ENCODE data around the gene MTSS2.

The MTSS2 gene

DNA sequence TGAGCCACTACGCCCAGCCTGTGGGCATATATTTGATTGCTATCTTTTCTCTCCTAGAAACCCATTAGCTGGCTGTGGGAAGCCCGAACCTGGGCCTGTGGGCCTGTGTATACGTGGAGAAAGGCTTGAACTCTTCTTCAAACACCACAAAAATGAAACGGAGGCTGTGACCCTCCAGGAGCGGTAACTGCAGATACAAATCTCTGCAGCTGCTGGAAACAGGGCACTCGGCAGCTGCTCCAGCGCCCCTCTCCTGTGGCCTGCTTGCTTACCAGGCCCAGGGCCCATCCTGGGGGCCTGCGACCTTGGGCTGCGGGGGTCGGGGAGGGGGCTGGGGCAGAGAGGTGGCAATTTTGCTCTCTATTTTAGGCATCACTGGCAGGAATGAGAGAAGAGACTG is 28.0 kb upstream of the MTSS2 start:
- DNase-seq: no peak

DNA sequence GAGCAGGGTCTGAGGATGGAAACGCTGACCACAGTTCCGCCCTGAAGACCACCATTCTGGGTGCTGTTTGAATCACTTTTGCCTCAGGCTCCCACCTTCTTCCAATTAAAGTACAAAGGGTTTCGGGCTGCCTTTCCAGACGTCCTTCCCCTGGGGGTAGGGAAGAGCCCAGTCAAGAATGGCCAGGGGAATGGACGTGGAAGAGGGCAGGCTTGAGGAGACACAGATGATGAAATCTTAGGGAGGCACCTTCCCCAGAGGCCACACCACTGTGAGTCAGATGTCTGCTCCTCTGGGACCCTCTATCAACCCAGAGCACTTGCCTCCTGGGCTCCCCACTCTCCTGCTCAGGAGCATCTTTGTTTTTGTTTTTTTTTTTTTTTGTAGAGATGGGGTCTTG is 27.5 kb upstream of the MTSS2 start:
- DNase-seq: no peak

DNA sequence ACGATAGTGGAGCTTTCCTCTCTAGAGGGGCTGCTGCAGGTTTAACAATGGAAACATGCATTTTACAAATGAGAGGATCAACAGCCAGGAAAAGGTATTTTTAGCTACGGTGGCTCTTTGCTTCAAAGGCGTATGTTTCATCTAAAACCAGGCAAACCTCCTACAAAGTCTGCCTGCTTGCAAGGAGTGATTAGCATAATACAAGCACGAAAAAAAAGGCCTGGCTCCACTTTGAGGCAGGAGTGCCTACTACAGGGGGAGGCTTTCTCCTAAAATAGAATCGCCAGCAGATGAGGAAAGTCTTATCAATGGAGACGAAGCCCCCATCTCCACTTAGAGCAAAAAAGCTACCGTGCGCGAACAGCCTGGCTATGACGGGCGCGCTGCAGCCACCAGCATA is 27.1 kb upstream of the MTSS2 start:
- DNase-seq: no peak

DNA sequence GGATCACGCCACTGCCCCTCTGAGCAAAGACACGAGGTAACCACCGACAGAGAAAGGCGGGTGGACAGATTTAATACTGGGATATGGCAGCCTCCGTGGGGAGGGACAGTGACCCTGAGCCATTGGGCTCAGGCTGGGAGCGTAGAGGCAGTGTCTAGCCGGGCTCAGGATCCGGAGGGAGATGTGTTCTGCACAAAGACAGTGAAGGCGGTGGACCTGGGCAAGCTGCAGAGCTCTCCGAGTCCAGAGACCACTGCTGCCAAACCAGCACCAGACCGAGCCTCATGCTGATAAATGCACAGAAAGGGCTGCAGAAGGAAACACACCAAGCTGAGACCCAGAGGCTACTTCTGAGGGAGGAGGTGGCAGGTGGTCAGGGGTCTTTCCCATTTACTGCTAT is 26.5 kb upstream of the MTSS2 start:
- no peak for DNase-seq

DNA sequence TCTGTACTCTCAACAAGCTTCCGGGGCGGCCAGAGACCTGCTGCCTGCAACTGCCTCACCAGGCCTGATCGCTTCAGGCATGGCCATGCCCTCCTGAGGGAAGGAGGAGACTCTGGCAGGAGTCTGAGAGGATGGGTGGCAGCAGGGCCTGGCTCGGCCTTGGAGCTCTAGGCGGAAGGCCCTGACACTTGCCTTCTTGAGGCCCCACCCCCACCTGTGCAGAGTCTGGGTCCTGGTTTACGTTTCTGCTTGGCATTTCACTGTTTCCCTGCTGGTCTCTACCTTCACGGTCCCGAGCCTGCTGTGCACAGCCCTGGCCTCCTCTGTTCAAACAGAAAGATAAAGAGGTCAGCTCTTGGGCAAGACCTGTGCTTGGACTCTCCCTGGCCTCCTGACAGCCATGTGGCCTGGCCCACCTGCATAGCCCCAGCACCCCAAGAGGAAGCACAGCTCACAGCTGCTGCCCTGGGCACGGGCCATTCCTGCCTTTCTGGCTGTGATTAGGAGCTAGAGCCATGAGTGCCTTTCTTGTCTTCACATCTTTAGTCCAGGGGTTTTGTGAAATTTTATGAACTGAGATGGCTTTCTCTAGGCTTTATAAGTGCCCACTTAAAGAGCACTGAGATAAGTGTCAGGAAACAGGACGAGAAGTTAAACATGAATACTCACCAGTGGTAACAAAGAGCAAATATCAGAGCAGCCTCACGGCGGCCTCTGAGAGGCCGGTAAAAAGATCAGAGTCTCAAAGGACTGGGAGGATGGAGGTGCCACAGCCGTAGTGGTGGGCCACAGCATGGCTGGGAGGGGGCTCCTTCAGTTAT is 25.6 kb upstream of the MTSS2 start:
- DNase-seq: no peak

DNA sequence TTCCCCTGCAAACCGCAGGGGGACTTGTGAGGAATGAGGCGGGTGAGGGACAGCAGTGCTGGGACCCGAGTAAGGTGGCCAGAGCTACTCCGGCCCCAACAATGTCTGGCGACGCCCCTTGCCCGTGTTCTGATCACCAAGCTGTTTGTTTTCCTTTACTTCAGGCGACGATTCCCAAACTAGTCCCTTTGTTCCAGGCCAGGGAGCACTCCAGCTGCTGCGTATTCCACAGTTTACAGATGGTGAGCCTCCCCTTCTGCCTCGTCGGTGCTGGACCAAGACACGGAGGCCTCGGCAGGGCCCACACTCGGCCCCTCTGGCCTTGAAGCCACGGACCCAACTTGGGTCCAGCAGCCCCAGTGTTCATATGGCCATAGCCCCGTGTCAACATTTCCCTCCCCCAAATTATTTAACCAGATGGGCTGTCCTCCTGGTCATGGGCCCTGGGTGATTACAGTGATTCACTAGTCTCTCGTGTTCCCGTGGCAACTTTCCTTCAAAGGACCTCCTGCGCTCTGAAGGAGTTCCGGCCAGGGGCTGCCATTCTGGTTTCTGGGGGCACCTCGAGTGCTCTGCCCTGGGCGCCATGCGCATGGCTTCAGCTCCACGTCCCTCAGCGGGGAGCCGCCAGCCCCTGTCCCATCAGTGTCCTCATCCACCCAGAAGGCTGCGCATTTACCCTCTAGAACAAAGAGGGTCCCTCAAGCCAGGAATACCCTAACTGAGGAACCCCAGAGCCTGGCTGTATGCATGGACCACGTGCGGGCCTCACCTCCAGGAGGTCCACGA is 24.8 kb upstream of the MTSS2 start:
- no peak for DNase-seq

DNA sequence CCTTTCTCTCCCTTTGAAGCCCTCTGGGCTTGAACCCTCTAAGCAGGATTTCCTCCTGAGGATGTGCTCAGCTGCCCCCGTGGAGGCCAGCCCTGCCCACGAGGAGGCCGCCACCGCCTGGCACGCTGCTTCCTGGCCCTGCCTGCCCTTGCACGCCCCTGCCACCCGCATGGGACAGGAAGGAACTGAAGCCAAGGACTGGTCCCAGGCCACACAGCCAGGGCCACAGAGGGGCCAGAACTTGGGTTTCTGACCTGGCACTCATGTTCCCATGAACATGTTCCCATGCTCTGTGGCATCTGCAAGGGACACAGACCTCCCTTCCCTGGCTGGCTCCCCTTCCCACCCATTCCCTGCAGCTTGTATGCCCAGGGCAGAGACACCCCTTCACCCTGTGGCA is 24.1 kb upstream of the MTSS2 start:
- no peak for DNase-seq

DNA sequence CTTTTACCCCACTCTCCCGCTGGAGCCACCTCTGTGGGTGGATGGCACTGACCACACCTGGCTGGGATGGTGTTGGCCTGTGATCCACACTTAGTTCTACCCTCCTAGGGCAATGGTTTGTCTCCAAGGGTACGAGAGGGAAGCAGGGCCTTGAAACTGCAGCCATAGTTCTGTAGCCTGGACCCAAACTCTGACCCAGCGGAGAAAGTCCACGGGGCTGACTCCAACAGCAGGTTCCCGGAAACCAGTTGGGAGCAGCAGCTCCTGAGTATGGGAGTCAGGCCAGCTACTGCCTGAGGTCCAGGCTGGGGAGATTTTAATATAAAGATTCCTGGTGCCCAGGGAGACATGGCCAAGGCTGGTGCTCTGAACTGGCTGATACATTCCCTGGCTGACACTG is 23.6 kb upstream of the MTSS2 start:
- DNase-seq: no peak

DNA sequence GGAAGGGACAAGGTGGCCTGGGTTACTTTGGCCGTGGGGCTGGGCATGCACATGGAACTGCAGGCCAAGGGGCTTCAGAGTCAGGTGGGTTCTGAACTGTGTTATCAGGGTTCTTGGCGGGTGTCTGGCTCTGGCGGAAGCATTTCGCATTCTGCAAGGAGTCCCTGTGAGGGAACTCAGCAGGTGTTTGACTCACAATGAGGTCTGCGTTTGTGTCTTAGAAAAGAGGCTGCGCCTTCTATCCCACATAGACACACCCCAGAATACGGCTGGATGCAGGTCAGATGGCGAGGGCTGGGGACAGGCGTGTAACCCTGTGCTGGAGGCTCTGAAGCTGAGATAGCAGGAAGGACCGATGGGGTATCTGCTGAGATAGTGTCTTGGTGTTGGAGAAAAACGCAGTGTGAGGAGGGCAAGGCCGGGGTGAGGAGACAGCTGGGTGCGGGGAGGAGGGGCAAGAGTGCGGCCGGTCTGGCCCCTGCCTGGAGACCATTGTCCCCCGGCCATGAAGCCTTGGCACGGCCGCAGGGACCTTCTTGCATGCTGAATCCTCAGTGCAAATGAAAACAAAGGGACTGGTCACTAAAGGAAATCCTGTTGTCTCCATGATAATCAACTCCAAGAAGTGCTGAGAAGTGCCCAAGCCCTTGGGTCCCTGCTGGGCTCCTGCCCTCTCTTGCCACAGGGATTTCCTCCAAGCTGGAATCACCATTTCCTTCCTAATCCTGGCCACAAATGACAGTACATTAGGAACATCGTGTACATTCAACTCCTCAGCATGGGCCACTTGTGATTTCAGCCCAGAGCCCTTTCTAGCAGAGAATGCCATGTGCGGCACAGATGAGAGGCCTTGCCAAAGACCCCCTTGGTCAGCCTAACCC is 22.8 kb upstream of the MTSS2 start:
- DNase-seq: no peak

DNA sequence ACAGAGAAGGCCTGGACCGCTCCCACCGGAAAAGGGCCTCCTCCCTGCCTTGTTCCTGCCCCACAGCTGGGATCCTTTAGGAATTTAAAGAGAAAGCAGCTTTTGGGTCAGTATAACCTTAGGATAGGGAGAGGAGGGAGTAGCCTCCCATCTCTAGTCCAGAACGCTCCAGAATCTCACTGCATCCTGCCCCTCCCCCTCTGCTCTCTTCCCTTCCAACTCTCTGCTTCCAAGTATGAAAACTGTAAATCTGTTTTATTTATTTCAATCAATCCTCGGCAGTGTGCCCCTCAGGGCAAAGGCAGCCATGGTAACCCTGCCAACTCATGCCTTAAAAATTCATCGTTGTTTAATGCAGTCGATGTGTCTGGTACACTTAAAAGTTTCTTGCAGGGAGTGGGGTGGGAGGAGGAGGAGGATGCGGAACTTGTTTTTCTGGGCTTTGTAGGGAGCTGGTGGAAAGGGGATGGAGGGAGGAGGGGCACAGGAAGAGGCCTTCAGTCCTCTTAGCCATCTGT is 21.2 kb upstream of the MTSS2 start:
- DNase-seq: no peak

DNA sequence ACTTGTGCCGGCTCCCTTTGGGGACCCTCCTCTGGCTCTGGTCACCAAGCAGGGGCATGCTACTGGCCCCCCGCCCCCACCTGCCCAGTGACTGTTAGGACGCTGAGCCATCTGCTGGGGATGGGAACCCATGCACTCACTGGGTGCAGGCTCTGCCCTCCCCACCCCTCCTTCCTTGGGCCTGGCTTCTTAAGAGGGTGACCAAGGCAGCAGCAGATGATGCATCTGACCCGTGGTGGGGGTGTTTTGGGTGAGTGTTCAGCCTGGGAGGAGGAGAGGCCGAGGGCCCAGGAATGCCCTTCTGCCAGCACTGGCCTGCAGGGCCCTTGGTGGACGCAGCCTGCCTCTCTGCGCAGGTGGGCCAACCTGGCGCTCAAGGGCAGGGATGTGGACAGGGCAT is 19.2 kb upstream of the MTSS2 start:
- DNase-seq: no peak

DNA sequence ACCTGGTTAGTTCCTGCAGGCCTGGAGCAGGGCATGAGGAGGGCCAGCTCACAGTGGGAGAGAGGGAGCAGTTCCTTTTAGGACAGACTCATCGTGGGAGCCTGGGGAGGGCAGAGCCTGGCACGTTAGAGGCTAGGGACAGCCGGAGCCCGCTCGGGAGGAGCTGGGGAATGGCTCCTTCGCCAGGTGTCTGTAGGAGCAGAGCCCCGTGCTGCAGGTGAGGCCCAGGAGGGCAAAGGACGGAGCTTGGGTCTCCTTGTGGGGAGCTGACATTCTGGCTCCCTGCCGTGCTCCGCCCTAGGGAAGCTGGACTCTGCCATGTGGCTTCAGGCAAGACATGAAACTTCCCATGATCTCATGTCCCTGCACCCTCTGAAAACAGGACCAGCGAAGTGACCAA is 18.7 kb upstream of the MTSS2 start:
- DNase-seq: no peak

DNA sequence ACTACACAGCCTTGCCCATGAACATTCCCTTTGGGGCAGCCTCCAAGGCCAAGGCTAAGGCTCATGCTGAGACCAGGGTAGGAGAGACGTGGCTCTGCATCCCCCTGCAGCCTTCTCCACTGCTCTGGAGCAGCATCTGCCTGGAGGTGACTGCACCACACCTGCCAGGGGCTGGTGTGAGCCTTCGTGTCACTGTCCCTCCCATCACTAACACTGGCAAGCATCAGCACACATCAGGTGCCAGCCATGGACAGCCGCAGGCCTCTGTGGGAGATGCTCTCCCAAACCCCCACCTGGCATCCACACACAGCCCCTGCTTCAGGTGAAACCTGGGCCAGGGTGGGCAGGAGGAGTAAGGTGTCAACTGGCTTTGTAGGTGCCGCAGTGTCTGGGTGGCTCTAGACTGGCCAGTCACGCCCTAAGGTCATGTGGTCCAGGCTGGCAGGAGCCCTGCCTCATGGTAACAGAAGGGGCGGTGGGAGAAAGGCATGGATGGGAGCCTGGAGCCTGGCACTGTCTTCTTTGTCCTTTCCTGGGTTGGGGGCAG is 18.1 kb upstream of the MTSS2 start:
- no peak for DNase-seq

DNA sequence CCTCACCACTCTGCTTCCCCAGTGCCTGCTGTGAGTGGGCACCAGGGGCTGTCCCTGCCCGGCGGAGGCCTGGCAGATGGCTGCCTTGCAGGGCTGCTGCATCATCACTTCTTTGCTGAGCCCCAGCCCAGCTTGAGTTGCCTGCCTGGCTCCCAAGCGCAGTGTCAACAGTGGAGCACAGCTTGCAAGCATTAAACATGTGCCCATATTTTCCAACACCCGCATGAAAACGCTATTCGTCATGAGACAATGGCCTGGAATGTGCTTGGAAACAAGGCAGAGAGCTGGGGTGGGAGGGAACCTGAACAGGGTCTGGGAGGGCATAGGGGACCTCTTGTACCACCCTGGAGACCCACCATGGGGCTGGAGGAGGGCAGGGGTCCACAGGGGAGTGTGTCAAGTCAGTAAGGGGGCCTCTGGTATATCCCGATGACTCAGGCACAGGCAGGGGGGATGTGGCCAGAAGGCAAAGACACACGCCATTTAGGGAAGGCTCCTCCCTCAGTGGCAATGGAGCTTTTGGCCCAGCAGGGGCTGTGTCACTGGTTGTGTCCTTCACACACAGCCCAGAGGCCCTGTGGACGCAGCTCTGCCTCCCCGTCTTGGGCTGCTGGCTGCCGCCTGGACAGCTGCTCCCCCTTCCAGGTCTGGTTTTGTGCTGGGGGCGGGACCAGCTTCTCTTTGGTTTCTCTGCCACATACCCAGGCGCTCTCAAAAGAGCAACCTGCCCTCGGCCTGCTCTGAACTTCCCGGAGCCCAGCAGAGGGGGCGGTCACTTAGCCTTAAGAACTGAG is 17.4 kb upstream of the MTSS2 start:
- DNase-seq: peak; percentile 10 to 31

DNA sequence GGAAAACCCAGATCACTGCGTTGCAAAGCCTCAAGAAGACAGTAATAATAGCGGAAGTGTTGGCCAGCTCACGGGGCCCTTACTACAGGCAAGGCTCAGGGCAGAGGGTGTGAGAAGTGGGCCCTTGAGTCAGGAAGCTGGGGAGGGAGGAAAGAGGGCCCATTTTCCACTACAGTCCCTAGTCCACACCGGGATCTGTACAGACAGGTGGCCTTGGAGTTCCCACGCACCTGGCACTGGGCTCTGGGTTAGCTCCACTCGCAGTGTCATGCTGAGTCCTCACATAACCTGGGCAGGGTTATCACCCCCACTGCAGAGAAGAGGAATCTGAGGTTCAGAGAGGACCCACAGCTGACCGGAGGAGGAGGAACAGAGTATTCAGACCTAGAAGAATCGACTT is 16.8 kb upstream of the MTSS2 start:
- no peak for DNase-seq

DNA sequence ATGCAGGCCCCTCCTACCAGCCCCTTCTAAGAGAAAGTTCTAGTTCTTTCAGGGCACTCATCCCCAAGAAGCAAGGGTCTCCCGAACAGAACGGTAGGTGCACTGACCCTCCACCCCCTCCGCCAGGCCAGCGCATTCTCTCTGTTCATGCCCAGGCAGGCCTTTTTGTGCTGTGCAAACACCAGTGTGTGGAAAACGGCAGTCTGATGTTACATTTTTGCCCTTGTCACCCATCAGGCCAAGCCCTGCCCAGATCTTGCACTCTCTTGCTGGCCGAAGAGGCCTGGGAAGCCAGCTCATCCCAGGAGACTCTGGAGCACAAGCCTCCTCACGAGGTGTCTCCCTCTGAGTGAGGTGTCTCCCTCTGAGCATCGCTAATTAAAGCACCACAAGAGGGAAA is 16.1 kb upstream of the MTSS2 start:
- no peak for DNase-seq

DNA sequence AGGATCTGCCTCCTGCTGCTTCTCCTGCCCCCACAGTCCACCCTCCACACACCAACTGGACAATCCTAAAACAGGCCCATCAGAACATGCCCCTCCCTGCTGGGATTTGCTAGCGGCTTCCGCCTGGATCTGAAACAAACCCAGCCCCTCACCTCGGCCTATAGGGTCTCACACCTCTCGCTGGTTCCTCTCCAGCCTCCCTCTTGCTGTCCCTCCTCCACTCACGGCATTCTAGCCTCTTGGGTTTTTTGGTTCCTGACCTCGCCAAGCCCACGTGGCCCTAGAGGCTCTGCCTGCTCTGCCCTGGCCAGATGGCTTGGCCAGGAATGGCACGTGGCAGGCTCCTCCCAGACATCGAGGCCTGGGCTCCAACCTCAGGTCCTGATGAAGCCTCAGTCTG is 15.7 kb upstream of the MTSS2 start:
- no peak for DNase-seq

DNA sequence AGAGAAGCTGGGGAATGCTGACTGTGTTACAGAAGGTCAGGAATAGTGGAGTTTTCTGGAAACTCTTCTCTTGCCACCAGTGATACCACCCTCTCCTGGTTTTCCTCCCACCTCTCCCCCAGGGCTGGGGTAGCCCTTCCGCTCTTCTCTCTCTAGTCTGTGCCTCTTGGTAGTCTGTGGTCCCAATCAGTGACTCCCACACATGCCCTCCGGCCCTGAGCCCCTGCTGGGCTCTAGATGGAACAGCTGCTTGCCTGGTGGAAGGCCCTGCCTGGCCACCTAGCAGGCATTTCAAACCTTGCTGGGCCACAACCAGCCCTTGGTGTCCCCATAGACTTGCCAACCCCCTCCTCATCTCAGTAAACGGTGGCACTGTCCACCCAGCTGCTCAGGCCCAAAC is 15.2 kb upstream of the MTSS2 start:
- DNase-seq: no peak

DNA sequence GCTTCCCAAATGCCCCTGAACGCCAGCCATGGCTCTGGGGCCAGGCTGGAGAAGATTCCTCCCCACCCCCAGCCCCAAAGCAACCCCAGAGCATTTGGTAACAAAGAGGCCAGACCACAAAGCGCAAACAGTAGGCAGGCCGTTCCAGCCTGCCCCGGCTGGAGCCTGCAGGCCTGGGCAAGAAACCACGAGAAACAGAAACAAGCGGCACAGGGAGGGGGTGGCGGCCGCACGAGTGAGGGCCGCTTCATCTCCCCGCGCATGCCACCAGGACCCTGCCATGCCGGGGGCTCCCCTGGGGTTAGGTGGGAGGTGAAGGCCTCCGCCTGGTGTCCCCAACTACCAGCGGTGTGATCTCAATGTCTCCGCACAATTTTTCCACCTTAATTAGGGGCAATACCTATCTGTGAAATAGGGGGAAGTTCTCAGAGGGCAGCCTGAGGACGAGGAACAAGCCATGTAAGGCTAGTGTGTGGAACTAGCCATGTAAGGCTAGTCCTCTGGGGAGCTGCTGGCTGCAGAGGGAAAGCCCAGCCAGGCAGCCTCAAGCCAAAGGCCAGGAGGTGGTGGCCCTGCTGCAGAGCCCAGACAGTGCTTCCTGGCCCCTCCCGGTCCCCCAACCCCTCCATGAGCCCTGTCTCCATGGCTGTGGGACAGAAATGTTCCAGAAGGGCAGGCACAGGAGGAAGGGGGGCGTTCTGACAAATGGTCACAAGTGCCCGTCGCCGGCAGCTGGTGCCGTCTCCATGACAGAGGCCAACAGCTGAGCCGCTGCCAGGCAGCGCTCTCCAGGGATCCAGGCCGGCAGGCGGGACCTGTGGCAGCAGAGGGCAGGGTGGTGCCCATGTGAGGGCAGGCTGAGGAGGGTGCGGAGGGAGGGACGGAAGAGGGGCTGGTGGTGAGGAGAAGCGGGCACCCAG is 14.5 kb upstream of the MTSS2 start:
- peak; percentile 9 to 57 for DNase-seq

DNA sequence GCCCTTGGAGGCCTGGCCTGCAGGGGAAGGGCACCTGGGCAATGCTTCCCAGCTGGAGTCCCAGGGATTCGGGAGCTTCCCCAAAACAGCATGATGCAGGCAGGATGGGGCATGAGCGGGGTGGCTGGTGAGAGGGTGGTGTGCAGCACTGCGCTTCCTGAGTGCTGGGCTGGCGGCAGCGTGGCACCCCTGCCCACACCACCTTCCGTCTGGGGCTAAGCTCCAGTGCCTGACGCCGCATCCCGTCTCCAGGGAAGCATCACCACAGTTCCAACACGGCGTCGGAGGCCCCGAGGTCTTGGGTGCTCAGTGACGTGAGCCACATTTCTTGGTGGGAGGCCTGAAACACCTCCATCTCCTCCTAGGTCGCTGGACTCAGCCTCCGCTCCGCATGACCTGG is 13.8 kb upstream of the MTSS2 start:
- no peak for DNase-seq

DNA sequence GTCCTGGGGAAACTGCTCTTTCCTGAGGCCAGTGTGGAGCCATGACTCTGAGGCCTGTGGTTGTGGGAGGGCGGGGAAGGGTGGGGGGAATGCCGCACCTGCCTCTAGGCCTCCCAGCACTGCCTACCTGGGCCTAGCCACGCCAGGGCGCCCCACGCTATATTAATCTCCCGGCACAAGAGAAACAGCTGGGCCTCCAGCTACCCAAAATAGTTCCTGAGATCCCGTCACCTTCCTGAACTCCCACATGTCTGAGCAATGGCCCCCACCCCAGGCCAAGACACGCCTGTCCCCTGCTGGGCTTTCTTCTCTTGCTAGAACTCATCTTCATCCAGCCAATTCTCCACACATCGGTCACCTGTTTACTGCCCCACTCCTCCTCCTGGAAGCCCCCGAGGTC is 13.0 kb upstream of the MTSS2 start:
- DNase-seq: no peak
